NCI-H1694 treated with DMSO at 0.1 percent for 48 hours (cell line): ENCODE data around the gene SUN5.
A peak's percentile ranks its signal among the peaks of the same experiment; 100 is the strongest.

Experiments
- DNase-seq: peaks from one replicate; lab custom pipeline; 2025; lab: John Stamatoyannopoulos, UW

The SUN5 gene

DNA sequence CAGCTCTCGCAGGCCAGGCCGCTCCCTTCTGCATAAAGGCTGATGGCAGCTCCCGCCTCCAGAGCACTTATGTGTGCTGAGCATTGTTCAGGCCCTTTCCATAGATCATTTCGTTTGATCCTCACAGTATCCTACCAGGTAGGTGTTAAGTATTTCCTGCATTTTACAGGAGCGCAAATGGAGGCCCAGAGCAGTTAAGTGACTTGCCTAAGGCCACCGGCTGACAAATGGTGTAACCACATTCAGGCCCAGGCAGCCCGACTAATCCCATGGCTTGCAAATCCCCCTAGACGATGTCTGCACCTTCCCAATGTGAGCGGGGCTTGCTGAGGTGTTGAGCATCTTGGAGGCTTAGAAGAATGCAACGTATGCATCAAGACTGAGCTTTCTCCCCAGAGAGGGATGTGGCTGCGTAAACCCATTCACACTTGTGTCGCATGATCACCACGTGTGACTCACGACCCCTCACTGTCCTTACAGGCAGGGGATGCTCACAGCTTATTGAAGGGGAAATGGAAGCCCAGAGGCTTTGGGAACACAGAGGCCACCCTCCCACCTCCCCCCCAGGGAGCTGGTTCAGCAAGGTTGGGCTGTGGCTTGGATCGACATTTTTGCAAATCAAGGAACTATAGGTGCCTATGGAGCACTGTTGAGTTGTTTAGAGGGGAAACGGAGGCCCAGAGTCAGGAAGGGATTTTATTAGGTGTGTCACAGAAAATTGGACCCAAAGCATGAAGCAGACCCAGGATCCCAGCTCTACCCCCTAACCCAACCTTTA lies 10.3 kb upstream of the SUN5 start:
- DNase-seq, result no peak

- no peak for DNase-seq
Measured at GRCh38 chr20:33013701-33014326, 9.6 kb upstream of the SUN5 start.

- DNase-seq, result no peak
Measured at GRCh38 chr20:33012327-33013189, 8.3 kb upstream of the SUN5 start.

DNA sequence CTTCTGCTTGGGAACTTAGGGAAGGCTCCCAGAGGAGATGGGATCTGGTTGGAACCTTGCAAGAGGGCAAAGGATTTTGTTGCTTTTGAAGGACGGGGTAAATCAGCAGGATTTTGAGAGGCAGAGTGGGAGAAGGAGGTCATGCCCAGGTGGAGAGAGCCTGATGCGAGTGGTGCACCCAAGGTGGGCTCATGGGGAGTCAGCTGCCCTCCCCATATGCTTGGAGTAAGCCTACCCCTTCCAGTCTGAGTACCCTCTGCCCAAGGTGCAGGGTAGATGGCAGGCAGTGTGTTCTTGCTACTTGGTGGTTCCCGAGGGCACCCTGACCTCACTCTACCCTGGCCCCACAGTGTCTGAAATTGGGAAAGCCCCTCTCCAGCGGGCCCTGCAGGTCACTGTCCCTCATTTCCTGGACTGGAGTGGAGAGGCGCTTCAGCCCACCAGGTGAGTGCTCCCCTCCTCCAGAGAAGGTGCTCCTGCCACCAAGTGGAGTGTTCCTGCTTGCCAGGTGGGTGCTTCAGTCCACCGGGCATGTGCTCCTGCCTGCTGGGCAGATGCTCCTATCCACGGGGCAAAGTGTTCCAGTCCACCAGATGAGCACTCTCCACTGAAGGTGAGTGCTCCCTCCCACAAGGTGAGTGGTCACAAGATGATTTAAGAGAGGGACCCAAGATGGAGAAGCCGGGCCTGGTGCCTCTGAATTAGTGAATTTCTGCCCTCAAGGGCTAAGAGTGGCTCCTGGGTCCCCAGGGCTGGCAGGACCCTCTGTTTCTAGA lies 6.6 kb upstream of the SUN5 start:
- no peak for DNase-seq

GRCh38 chr20:33010133-33010504 lies 5.9 kb upstream of the SUN5 start:
- no peak for DNase-seq

- DNase-seq, result no peak
Measured at GRCh38 chr20:33009214-33010132, 5.2 kb upstream of the SUN5 start.

DNA sequence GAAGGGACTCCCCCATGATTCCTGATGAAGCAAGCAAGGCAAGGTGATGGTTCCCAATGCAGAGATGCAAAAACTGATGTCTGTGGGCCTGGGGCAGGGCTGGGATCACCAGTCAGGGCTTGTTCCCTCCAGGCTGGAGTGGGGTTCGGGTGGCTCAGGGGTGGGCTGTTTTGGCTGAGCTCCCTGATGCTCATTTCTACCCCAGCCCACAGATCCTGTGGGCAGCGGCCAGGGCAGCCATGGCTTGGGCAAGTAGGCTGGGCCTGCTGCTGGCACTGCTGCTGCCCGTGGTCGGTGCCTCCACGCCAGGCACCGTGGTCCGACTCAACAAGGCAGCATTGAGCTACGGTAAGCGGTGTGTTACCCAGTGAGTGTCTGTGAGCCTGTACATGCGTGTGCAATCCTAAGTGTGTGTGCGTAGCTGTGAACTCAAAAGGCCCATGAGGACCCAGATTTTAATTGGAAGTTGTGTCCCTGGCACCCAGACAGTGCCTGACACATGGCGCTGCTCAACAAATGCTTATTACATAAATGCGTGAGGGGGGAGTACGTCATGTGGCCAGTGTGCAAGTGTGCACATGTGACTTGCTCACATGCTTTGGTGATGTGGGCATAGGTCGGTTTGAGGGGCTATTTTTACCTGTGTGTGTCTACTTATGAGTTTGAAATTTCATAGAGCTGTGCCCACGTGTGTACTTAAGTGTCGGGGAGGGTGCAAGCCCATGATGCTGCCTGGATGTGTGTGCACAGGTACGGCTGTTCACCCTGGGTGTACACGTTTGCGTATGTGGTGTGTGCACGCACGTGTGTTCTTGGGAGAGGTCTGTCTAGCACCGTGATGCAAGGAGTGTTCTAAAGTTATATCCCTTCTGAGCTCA lies 4.3 kb upstream of the SUN5 start:
- no peak for DNase-seq

DNA sequence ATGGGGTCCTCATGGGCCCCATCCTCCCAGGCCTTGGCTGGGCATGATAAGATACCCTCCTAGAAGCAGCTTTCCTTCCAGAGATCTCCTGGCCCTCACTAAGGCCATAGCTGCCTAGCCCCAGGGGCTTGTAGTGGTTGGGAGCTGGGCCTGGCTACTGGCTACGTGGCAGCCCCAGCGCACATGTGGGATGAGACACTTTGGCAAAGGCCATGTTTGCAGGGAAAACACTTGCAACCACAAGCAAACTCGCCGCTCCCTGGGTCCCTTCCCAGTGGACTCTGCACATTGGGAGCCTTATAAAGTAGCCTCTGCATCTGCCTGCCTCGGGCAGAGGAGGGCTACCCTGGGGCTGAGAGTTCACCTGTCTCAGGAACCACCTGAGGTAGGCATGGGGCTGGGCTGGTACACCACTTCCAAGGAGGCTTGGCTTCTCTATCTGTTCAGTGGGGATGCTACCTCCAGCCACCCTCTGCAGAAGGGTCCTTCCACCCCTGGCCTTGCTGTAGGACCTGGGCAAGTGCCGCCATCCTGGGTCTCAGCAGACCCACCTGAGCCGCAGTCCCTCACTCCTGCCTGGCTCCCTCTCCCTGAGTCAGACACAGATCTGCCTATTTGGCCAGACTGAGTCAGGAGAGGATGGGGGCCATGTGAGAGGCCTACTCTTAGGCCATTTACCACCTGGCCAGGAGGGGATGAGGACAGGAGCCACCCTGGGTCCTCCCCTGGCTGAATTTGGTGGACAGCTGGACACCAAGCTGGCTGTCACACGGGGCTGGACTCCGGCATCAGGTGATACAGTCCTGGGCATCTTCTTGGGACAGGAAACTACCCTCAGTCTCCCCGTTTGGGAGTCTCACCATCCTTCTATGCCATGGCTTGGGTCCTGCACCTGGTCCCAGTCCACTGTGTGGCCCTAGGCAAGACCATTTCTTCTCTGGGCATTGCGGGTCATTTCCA lies 3.4 kb upstream of the SUN5 start, which contains the start of gene BPIFB2:
Gene BPIFB2, plus strand, starts transcription at position 329 of the 960 bp plus-strand sequence. CDS start 871 bp downstream, outside the sequence.
- no peak for DNase-seq

DNA sequence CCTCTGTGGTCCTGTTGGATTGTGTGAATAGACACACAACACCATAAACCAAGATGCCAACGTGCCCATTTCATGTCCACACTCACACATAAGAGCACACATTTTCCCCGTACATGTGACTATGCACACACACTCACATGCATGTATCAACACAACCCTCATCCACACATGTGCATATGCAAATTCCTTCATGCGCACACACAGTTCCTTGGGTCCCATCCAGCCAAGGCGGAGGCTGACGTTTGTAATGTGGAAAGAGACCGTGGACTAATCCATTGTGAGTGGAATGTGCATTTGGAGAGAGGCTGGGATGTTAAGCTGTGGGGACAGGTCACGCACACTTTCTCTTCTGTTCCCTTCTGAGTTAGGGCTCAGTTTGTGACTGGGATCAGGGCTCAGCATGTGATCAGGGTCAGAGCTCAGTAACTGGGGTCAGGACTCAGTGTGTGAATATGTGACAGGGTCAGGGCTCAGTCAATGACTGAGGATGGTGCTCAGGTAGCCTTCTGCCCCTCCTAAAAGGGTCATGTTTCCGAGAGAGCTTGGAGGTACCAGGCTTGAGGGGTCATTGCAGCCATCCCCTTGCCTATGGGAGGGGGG lies 2.6 kb upstream of the SUN5 start:
- no peak for DNase-seq

DNA sequence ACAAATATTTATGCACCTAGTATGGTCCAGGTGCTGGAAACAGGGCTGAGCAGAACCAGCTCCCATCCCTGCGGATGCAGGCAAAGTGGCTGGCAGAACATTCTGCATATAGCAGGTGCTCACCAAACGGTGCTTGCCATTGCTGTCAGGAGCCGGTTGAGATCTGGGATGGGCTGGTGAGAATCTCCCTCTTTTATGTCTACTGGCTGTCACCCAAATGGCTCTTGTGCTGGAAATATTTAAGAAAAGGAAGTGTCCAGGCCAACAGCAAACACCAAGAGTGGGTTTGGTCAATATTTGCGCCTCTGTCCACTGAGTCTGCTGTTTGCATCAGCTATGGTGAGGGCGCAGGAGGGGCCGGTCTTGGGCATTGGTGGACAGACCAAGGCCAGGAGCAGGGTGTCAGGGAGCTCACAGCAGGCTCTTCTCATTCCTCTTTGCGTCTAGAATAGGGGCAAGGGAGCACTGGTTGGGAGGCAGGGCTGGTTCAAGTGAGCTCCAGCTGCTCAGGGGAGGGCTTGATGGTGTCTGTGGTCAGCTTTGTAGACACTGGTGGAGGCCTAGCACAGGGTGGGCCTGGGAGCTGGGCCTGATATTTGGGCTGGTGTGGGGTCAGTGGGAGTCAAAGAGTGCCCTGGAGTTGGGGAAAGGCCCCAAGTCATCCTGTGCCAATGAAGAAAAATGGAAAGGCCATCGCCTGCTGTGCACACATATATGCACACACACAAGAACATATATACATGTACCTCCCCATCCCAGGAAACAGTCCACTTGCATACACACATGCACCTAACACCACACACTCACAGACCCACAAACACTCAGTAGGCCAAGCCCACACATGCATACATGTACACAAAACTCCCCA lies 1.9 kb upstream of the SUN5 start:
- DNase-seq, result no peak

DNA sequence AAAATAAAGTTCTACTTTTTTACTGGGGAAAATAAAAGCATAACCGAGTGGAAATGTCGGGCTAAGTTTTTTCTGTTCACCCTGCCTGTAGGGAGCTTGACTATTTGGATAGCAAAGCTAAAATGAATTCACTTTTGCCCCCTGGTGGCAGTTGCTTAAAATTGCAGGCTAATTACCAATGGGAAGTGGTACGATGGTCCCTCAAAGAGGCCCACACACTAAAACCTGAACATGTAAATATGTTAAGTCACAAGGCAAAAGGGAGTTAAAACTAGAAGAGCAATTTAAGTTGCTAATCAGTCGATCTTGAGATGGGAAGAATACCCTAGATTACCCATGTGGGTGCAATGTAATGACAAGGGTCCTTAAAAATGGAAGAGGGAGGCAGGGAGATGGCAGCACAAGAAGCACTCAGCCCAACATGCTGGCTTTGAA lies 916 bp upstream of the SUN5 start:
- peak; percentile 7 for DNase-seq

- no peak for DNase-seq
Measured at GRCh38 chr20:33002087-33002808, 2.0 kb downstream of the SUN5 start.

DNA sequence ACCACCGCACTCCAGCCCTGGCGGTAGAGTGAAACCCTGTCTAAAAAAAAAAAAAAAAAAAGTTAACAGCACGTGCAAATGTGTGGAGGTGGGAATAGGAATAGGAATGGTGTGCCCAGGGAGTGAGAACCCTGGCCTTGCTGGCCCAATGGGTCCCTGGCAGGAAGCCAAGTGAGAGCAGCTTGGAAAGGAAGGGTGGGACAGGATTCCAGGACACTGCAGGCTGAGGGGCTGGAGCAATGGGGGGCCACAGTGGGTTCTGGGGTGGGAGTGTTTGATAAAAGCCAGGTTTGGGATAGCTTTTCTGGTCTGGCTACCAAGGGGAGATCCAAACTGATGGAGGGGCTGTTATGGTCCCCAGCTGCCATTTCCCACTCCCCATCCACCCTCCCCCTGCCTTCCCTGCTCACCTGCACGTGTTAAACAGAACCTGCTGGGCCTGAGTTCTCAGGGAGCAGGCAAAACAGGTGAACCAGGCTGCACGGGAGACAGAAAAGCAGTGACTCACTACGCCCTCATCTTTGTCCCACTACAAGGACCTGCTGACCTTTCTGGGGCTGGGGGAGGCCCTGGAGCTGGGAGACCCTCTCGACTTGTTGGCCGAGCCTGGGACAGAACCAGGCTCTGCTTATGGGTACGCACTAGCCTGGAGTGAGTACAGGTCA lies 3.3 kb downstream of the SUN5 start:
- DNase-seq, result no peak

GRCh38 chr20:32999603-33000250 lies 4.5 kb downstream of the SUN5 start:
- DNase-seq, result no peak

GRCh38 chr20:32997431-32997830 lies 6.8 kb downstream of the SUN5 start:
- no peak for DNase-seq
